HG02623 (cell line): Measurements from ENCODE around the gene TPST2.
"Not testable (repeated sequence)": the region's sequence is repeated elsewhere in the genome, so short reads cannot be mapped to it uniquely, and the experiment has no call there.

ENCODE experiments used
- ATAC-seq: cut with Tn5 transposase; IDR thresholded peaks from one replicate; pipeline ENCODE4 v1.9.1; 2021; ENCODE audit warnings: moderate library complexity; ENCODE audit not compliant: unreplicated experiment

The TPST2 gene

GRCh38 chr22:26589845-26590736 lies at the start of gene TPST2:
Gene TPST2, minus strand, starts transcription at chr22:26590132. Its CDS starts 48,502 bp downstream, at chr22:26541630.
- peak; percentile 58 for ATAC-seq

DNA sequence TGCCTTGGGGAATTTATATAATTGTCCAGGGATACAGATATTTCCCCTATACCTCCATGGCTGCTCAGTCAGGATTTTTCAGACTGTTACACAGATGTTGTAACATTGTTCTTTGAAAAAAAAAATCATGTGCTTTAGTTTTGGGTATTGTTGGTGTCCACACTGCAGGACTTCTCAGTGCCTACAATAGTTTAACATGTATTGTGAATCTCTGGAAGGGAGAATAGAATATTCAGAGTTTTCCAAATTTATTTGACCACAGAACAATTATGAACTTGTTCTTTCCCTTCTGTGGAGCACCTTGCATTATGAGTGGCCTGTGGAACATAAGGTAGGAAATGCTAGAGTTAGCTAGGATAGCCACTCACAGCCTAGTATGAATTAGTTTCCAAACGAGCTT lies 46.4 kb upstream of the TPST2 start:
- no peak for ATAC-seq

- no peak for ATAC-seq
Measured at GRCh38 chr22:26635117-26635516, 45.2 kb upstream of the TPST2 start.

- ATAC-seq = no peak
Measured at GRCh38 chr22:26634189-26634588, 44.3 kb upstream of the TPST2 start.

DNA sequence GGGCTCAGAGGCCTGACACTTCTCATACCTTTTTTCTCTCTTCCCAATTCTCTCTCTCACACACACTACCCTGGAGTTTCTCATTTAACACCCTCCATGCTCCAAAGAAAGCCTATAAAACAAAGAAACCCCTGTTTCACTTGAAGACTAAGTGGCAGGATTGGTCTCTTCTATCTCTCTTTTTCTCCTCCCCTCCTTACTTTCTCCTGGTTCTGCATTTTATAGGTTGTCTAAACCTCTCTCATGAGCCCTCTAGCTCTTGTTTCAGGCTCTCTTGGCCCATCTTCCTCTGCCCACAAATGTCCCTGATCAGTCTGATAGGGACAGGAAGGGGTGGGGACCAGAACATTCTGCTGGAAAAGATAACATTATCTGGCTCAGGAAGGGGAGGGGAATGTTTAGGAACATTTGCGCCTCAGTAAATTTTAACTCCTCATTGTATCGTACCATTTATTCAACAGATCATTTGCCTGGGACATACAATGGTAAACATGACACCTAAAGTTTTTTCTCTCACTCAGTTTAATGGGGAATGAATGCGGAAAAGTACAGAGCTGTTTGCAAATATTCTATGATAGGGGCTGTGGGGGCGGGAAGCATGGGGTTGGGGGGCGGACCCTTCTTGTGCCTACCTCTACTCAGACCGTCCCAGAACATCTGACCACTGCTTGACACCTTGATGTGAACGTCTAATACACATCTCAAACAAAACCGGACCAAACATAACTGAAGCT lies 42.7 kb upstream of the TPST2 start:
- no peak for ATAC-seq

- no peak for ATAC-seq
Measured at GRCh38 chr22:26631282-26631681, 41.4 kb upstream of the TPST2 start.

DNA sequence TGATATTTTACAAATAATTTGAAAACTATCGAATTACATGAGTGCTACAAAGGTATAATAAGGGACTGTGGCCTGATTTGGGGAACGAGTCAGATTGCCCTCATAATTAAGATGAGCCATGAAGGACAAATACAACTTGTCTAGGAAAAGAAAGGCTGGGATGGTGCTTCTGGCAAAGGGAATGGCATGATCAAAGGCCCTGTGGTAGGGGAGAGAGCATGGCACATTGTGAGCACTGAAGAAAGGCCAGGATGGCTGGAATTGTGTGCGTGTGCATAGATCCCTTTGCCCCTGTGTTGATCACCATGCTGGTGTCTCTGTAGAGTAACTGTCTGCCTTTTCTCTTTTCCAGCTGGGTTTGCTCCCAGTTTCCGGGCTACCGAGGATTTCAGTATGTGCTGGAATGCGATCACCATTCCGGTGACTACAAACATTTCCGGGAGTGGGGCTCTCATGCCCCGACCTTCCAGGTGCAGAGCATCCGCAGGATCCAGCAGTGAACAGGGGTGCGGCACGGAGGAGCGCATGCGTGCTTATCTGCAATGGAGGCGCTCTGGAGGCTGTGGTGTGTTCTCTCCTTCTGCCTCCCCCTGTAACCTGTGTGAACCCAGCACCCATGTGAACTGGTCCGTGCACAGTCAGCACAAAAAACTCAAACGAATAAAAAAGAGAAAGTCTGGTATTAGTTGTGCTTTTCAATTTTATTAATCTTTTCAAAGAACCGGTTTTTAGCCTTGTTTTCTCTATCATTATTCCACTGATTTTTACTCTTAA lies 40.2 kb upstream of the TPST2 start:
- no peak for ATAC-seq

DNA sequence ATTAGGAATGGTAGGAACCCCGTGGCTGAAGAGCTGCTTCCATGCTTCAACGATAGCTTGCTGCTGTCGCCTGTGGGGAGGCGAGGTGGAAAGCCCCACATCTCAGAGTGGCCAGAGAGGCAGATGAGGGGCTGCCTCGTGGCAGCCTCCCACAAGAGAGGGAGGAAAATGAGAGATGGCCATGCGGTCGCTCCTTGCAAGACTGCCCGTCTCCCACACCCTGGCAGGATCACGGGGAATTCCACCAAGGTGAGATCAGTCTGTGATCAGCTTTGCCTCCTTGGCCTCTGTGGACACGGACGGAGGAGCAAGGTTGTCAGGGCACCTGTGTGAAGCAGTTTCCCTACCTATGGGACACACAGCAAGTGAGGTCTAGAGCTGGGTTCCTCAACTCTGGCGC lies 34.9 kb upstream of the TPST2 start:
- ATAC-seq = no peak

- no peak for ATAC-seq
Measured at GRCh38 chr22:26623984-26624383, 34.1 kb upstream of the TPST2 start.

GRCh38 chr22:26621663-26622062 lies 31.7 kb upstream of the TPST2 start, which contains the start of gene CRYBA4:
Gene CRYBA4, plus strand, starts transcription at chr22:26621963. Its CDS starts 634 bp downstream, at chr22:26622597.
- ATAC-seq = no peak

GRCh38 chr22:26620197-26620596 lies 30.3 kb upstream of the TPST2 start:
- ATAC-seq = no peak

GRCh38 chr22:26619510-26619909 lies 29.6 kb upstream of the TPST2 start:
- no peak for ATAC-seq

DNA sequence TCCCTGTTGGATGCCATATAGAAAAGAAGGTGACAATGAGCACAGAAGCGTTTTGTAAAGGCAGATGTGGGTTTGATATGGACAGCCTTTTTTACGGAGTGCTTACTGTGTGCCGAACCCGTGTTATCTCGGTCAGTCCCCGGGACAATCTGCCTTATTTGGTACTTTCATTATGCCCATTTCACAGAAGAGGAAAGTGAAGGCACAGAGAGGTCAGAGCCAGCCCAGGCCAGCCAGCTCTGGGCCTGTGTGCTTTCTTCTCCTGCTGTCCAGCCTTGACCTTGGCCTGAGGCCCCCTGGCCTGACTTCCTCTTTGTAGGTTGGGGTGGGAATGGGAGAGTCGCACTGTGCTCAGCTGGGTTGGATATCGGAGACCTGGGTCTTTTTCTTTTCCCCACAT lies 28.5 kb upstream of the TPST2 start:
- no peak for ATAC-seq

DNA sequence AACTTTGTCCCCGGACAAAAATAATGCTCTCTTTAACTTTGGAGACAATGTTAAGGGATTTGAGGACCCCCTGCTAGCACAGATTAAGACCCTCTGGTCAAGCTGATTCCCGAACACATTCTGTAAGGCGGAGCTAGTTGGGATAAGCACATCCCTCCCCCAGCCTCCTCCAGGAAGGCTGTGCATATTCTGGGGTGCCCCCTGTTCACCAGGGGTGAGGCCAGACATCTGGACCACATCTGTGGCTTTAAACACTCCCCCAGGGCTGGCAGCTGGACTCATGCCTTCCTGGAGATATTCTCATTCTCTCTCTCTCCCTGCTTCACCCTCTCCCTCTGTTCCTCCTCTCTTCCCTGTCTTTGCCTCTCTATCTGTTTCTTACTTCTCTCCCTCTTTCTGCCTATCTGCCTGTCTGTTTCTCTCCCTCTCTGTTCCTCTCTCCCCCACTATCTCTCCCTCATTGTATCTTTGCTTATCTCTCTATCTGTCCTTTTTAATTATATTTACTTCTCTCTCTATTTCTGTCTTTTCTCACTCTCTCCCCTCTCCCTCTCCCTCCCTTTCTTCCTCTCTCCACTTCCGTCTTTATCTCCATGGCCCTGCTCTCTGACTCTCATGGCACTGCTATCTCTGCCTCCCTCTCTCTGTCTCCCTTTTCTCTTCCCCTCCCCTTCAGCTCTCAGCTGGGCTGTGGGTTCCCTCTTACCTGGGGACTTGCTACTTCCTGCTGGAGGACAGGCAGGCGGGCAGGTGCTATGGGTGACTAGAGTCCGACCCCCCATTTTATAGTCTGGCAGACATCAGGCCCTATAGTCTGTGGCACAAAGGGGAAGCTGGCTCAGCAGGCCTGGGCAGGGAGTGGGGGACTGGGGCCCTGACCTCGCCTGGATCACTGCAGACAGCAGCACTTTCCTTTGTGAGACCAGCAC lies 27.6 kb upstream of the TPST2 start, which contains the start of gene CRYBB1:
Gene CRYBB1 (minus strand): TSS at position 757 of the 929 bp plus-strand sequence. CDS start 1,708 bp downstream, outside the sequence.
- ATAC-seq = no peak

DNA sequence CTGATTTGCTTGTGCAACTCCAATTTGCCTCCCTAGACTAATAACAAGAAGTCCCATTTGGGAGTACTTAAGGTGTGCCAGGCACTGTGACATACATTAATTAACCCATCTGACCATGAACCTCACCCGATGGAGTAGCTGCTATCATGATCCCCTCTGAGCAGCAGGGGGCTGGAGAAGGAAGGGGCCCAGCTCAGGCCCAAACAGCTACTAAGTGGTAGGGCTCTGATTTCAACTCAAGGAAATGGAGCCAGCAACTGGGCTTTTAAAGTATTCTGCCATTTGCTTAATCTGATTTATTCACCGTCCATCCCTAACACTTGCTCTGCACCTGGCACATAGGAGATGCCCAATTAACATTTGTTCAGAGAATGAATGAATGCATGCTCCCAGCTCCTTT lies 26.7 kb upstream of the TPST2 start:
- ATAC-seq = no peak

- ATAC-seq = no peak
Measured at GRCh38 chr22:26615830-26616435, 26.0 kb upstream of the TPST2 start.

- no peak for ATAC-seq
Measured at GRCh38 chr22:26615149-26615548, 25.2 kb upstream of the TPST2 start.

DNA sequence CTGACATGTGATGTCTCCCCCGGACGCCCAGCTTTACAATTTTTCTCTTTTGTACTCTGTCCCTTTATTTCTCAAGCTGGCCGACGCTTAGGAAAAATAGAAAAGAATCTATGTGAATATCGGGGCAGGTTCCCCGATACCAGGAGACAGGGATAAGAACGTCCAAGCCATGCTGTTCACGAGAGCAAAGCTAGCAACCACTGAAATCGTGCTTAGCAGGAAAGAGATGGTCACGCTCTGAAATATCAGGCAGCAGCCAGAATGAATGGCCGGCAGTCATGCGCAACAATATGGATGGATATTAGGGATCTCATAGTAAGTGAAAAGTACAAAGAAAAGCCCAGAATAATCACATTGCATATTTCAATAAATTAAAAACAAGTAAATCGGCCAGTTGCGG lies 24.4 kb upstream of the TPST2 start:
- no peak for ATAC-seq

DNA sequence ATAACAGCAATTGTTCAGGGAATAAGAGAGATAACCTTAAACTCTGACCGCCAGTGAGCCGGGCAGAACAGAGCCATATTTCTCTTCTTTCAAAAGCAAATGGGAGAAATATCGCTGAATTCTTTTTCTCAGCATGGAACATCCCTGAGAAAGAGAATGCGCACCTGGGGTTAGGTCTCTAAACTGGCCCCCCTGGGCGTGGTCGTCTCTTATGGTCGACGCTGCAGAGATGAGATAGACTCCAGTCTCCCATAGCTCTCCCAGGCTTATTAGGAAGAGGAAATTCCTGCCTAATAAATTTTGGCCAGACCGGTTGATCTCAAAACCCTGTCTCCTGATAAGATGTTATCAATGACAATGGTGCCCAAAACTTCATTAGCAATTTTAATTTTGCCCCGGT lies 23.8 kb upstream of the TPST2 start:
- ATAC-seq = not testable (repeated sequence)

DNA sequence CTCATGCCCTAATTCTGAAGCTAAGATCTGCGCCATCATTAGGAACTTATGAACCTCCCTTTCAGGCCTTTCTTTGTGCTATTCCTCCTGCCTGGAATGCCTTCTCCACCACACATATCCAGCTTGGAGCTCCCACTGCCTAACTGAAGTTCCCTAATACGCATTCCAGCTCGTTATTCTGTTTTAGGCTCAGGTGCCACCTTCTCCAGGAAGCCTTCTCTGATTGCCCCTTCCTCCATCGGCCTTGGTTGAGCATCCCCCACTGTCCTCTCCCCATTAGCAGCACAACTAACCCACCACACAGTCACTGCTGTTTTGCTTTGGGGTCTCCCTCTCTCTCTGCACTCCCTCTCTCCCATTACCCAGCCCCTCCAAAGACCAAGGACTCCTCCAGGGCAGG lies 22.7 kb upstream of the TPST2 start:
- no peak for ATAC-seq
